Activated CD8-positive, alpha-beta T cell treated with anti-CD3 and anti-CD28 coated beads, Interleukin-2, amount 10 ng/mL, durations not matched to agents 7 days and 5 days (primary cell): ENCODE results near the gene SLC22A5. TPM values are rescaled to one million over a fixed set of nuclear protein-coding genes. Genes with fewer than 3 reads are reported as not detected.

ENCODE experiments used
- ATAC-seq: fragments of 150-1000 bp; cut with Tn5 transposase; one replicate; pipeline ENCODE4 v1.10.0; 2021; ENCODE audit warnings: moderate library complexity
- CTCF ChIA-PET: fragments of 350-600 bp; sonication (Branson Sonifier 250); formaldehyde crosslinking; loops from one replicate; lab custom pipeline; 2021; ENCODE audit warnings: antibody characterized with exemption; lab: Charles Lee
- POLR2A ChIA-PET: fragments of 350-600 bp; sonication (Branson Sonifier 250); formaldehyde crosslinking; loops from one replicate; lab custom pipeline; 2021; ENCODE audit warnings: antibody characterized with exemption; lab: Charles Lee
- DNase-seq: peaks from one replicate; pipeline ENCODE4 v3.0.0-alpha.2; 2020
- H3K27ac Mint-ChIP-seq: one replicate; pipeline ENCODE4 v1.8.0; 2021; ENCODE audit warnings: mild to moderate bottlenecking, mixed read lengths
- H3K27me3 Mint-ChIP-seq: one replicate; pipeline ENCODE4 v1.8.0; 2021; ENCODE audit warnings: low read depth, mixed read lengths
- H3K36me3 Mint-ChIP-seq: one replicate; pipeline ENCODE4 v1.8.0; 2021; ENCODE audit warnings: low read depth, mixed read lengths
- H3K4me1 Mint-ChIP-seq: one replicate; pipeline ENCODE4 v1.8.0; 2021; ENCODE audit warnings: low read depth, mixed read lengths
- H3K4me3 Mint-ChIP-seq: one replicate; pipeline ENCODE4 v1.8.0; 2021; ENCODE audit warnings: mild to moderate bottlenecking, mixed read lengths
- H3K9me3 Mint-ChIP-seq: one replicate; pipeline ENCODE4 v1.8.0; 2022; ENCODE audit warnings: mixed read lengths; ENCODE audit not compliant: insufficient read depth
- total RNA-seq, 2 experiments: library from RNA; stranded (reverse); gene quantifications; one replicate each; pipeline ENCODE4 v1.2.3, GENCODE V29; 2021

SLC22A5 gene
- total RNA-seq, 2 experiments from 2014 or later: 2.2 to 3.5 TPM

DNA sequence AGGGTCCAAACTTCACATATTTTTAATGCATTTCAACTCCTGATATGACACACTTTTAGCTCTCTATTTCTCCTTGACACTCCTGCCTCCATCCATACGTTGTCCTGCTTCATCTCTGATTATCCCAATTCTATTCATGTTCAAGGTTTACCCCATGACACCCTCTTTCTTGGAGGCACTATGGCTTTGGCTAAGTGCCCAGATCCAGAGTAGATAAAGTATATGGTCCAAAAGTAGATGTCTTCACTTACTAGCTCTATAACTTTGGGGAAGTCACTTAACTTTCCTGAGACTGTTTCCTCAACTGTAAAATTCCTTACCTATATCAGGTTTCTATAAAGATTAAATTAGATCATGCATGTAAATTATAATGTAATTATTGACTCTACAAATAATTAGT lies 36.1 kb downstream of the SLC22A5 start:
- Mint-ChIP-seq H3K36me3 (peaks cover 43% of the 10 kb centered on the region), H3K27me3 (peaks cover 4% of the 10 kb centered on the region), H3K27ac (no peak overlapping the region), H3K4me1 (peaks cover 34% of the 10 kb centered on the region), H3K9me3 (peaks cover 5% of the 10 kb centered on the region), H3K4me3 (no peak overlapping the region)
- DNase-seq: no peak
- CTCF ChIA-PET: interaction anchor here (0.9 to 2.9 kb wide), 9 partner anchors 13 to 122 kb away, joined by 3 to 13 read pairs (median 5); no protein-coding TSS in a partner anchor
- POLR2A ChIA-PET: interaction anchor here (8.6 kb wide), 1 partner anchor 79 kb away, joined by 249 read pairs; the partner anchor contains the start of gene IRF1
- ATAC-seq: no peak

DNA sequence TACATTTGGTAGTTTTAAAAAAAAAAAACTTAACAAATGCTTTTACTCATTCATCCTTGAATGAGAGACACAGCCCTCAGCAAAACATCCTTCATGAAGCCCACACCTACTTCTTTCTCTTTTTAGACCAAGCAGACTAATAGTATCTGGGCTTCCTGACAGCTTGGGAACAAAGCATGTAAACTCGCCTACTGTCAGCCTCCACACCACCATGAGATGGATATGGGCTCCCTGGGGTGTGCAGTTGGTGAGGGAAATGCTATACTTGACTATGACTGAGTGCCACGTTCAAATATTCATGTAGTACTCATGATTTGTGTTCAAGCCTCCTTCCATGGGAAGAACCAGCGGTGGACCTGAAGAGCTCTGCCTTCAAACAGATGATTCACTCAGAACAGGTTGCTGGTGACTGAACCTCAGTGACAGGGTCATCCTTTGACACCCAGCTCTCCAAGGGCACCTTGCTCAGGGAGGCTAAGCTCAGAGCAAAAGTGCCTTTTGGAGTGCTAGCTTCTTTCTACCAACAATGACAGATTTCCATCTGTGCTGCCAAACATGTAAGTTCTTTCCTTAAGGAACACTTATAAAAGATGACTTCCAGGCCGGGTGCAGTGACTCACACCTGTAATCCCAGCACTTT lies 36.8 kb downstream of the SLC22A5 start:
- H3K4me3 Mint-ChIP-seq: no peak overlapping the region
- peaks cover 29% of the 10 kb centered on the region for H3K4me1 Mint-ChIP-seq
- no peak overlapping the region for H3K27ac Mint-ChIP-seq

DNA sequence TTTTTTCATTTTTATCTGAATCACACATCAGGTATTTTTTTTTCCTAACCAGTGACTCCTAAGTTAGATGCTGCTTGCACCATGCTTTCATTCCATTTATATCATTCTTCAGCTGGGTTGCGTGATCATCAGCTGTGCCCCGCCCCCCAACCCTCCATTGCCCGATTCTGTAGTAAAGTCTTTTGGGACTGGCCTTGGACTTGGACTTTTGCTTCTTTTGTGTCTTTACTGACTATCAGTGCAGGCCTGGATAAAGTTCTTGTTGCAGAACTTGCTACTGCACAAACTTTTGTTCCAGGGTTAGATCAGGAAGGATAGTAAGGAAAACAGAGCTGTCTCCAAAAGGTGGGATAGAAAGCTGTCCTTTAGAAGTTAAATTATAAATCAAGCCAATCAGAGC lies 38.5 kb downstream of the SLC22A5 start:
- Mint-ChIP-seq H3K27me3 (no peaks in the 10 kb centered on the region), H3K36me3 (peaks cover 45% of the 10 kb centered on the region), H3K9me3 (peaks cover 5% of the 10 kb centered on the region), H3K27ac (no peak overlapping the region), H3K4me1 (peaks cover 34% of the 10 kb centered on the region), H3K4me3 (no peak overlapping the region)
- ChIA-PET POLR2A (interaction anchor here (8.6 kb wide), 1 partner anchor 77 kb away, joined by 249 read pairs; the partner anchor contains the start of gene IRF1), CTCF (interaction anchor here (1.3 to 1.4 kb wide), 2 partner anchors 21 to 93 kb away, joined by 5 read pairs; no protein-coding TSS in a partner anchor)
- DNase-seq (no peak), ATAC-seq (no peak)

More for the DNA sequence above, 36.8 kb downstream of the SLC22A5 start:
- Mint-ChIP-seq H3K36me3 (peaks cover 38% of the 10 kb centered on the region), H3K9me3 (peaks cover 5% of the 10 kb centered on the region), H3K27me3 (no peaks in the 10 kb centered on the region)
- DNase-seq (no peak), ATAC-seq (no peak)
- ChIA-PET CTCF (interaction anchor here (0.9 to 2.9 kb wide), 8 partner anchors 12 to 95 kb away, joined by 3 to 13 read pairs (median 5); no protein-coding TSS in a partner anchor), POLR2A (interaction anchor here (0.6 to 8.6 kb wide), 3 partner anchors 12 to 89 kb away, joined by 3 to 249 read pairs (median 4); partner anchors contain the start of gene IRF1)

DNA sequence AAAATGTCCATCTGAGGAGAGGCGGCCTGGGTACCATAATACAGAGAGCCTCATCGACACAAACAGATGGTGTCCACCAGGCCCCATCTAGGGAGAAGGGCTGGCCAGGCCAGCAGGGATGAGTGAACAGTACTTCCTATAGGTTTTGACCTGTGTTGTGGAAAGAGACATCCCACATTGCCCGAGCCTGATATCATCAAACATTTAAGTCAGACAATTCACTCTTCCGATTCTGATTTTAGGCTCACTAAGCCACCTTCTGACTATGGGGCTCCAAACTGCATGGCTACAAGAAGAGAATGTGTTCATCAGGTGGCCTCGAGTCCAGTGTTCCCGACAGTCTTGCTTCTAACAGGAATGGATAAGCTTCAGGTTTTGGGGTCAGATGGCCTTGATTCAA lies 38.9 kb downstream of the SLC22A5 start:
- no peaks in the 10 kb centered on the region for H3K27me3 Mint-ChIP-seq
- ChIA-PET POLR2A (interaction anchor here (4.2 to 8.6 kb wide), 2 partner anchors 18 to 76 kb away, joined by 82 to 249 read pairs; partner anchors contain the start of gene IRF1), CTCF (interaction anchor here (1.3 to 1.4 kb wide), 2 partner anchors 22 to 93 kb away, joined by 5 read pairs; no protein-coding TSS in a partner anchor)
- peaks cover 5% of the 10 kb centered on the region for H3K9me3 Mint-ChIP-seq
- no peak overlapping the region for H3K4me3 Mint-ChIP-seq
- no peak for ATAC-seq
- no peak for DNase-seq
- peaks cover 39% of the 10 kb centered on the region for H3K4me1 Mint-ChIP-seq
- H3K36me3 Mint-ChIP-seq: peaks cover 50% of the 10 kb centered on the region
- H3K27ac Mint-ChIP-seq: no peak overlapping the region

DNA sequence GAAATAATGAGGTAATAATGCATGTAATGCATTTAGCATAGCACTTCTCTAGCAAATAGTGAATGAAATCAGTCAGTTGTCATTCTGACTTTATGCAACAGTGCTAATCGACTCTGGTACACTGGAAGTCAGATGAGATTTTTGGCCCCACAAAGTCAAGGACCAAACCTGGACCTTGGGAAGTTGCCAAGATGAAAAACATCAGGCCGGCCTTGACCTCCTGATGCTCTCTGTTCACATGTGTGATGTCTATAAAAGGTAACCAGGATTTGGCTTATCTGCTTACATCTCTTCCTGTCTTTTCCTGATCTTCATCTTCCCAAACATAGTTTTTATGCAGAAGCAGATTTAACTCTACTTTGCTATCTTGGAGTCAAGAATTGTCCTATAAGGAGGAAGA lies 39.5 kb downstream of the SLC22A5 start:
- peaks cover 5% of the 10 kb centered on the region for H3K9me3 Mint-ChIP-seq
- H3K4me3 Mint-ChIP-seq: peak overlapping the region; percentile 91

GRCh38 chr5:132410451-132411303 lies 41.2 kb downstream of the SLC22A5 start:
- DNase-seq (peak; percentile 92), ATAC-seq (peak; percentile 86)
- Mint-ChIP-seq H3K27me3 (no peaks in the 10 kb centered on the region), H3K4me1 (peaks cover 58% of the 10 kb centered on the region), H3K27ac (peak overlapping the region; percentile 99), H3K36me3 (peaks cover 61% of the 10 kb centered on the region), H3K9me3 (peaks cover 5% of the 10 kb centered on the region), H3K4me3 (peak overlapping the region; percentile 91)
- CTCF ChIA-PET: interaction anchor here (0.7 to 3.9 kb wide), 22 partner anchors 10 to 116 kb away, joined by 3 to 75 read pairs (median 6); partner anchors contain the start of genes IRF1 and SLC22A5
- POLR2A ChIA-PET: interaction anchor here (0.7 to 8.6 kb wide), 21 partner anchors 10 to 151 kb away, joined by 3 to 249 read pairs (median 4); partner anchors contain the start of genes IRF1 and SLC22A5

More for the DNA sequence above, 39.5 kb downstream of the SLC22A5 start:
- CTCF ChIA-PET: interaction anchor here (1.0 to 3.9 kb wide), 3 partner anchors 12 to 90 kb away, joined by 3 to 75 read pairs (median 5); no protein-coding TSS in a partner anchor
- no peak for DNase-seq
- Mint-ChIP-seq H3K4me1 (peaks cover 43% of the 10 kb centered on the region), H3K36me3 (peaks cover 53% of the 10 kb centered on the region), H3K27ac (peak overlapping the region; percentile 94), H3K27me3 (no peaks in the 10 kb centered on the region)
- POLR2A ChIA-PET: interaction anchor here (1.1 to 8.6 kb wide), 6 partner anchors 12 to 88 kb away, joined by 3 to 249 read pairs (median 62); partner anchors contain the start of gene IRF1
- no peak for ATAC-seq

DNA sequence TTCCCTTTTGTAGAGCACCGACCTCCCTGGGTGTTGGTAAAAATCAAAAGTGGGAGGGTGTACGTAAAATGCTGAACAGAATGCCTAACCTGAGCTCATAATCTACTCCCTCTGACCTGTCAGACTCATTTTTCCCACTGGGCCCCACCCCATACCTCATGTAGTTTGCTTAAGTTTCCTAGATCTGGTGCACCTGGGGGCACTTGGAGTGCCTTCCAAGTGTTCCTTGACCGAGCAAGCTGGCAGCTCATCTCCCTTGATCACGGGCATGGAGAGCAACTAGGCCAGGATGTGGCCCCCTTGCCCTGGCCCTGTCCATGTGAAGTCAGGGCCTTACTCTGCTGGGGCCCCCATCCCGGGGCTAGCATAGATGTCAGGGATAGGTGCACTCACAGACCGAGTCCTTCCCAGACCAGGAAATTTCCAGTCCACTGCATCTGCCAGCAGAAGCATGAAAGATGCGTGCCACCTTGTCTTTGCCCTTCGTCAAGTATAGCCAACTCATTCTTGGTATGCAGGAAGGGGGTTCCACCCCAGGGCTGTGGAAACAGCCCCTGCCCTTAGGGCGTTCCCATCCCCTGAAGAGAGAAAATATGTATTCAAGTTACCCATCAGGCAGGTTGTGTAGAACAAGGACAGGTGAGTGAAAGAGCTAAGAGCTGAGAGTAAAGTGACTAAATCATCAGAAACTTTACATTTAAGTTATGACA lies 41.9 kb downstream of the SLC22A5 start:
- Mint-ChIP-seq H3K4me1 (peaks cover 63% of the 10 kb centered on the region), H3K9me3 (peaks cover 5% of the 10 kb centered on the region), H3K36me3 (peaks cover 62% of the 10 kb centered on the region), H3K27me3 (no peaks in the 10 kb centered on the region), H3K4me3 (peak overlapping the region; percentile 91), H3K27ac (peak overlapping the region; percentile 99)
- ChIA-PET CTCF (interaction anchor here (0.7 to 3.9 kb wide), 20 partner anchors 9 to 115 kb away, joined by 3 to 75 read pairs (median 6); partner anchors contain the start of genes IRF1 and SLC22A5), POLR2A (interaction anchor here (0.7 to 8.6 kb wide), 20 partner anchors 9 to 150 kb away, joined by 3 to 249 read pairs (median 4); partner anchors contain the start of genes IRF1 and SLC22A5)
- ATAC-seq (peak; percentile 50), DNase-seq (peak; percentile 49)

DNA sequence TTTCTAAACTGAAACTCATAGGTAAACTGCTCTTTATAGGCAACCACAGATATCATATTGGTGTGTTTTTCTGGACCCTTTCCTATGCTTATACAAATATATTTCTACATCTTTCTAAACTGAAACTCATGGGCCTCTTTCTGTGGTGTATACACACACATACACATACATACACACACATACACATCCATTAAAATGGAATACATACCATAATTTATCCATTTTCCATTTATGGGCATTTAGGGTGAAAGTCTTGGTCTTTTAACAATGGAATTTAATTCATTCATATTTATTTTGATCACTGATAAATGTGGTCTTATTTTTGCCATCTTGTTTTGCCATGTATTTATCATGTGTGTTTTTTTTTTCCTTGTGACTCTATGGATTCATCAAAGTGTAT lies 44.1 kb downstream of the SLC22A5 start:
- Mint-ChIP-seq H3K9me3 (no peaks in the 10 kb centered on the region), H3K27me3 (no peaks in the 10 kb centered on the region), H3K36me3 (peaks cover 68% of the 10 kb centered on the region), H3K4me1 (peaks cover 67% of the 10 kb centered on the region), H3K27ac (peak overlapping the region; percentile 99), H3K4me3 (peak overlapping the region; percentile 91)
- no peak for ATAC-seq
- DNase-seq: no peak
- POLR2A ChIA-PET: interaction anchor here (1.0 to 6.2 kb wide), 5 partner anchors 12 to 82 kb away, joined by 4 to 93 read pairs (median 36); partner anchors contain the start of gene IRF1
- CTCF ChIA-PET: interaction anchor here (1.0 to 2.3 kb wide), 4 partner anchors 45 to 77 kb away, joined by 3 to 7 read pairs (median 4); partner anchors contain the start of gene IRF1

DNA sequence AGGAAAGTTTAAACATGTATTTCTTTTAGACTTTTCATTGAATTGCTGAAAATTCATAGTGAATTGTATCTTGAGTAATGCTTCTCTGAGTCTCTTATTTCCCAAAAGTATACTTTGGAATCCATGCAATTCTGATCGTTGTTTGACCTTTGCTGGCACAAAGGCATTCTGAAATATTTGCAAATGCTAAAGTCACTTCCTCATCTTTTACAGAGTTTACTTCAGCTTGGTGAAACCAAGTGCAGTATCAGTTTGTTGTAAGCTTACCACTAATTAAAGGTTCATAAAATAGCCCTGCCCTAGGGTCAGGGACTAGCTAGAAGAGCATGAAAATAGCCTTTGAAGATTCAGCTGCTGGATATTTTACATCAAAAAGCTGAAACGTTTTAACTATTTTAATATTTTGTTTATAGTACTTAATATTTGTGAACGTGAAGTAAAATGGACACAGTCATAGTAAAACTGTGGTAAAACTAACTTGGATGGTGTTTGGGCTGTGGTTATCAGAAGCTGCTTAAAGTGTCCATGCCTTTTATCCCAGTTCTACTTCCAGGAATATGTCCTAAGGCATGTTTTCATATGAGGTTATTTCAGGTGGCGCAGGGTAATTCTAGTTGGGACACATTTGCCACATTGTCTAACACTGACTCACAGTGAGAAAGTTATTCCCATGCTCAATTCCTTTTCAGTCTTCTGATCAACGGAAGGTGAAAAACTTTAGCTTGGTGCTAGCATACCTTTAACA lies 45.3 kb downstream of the SLC22A5 start:
- DNase-seq: no peak
- H3K4me1 Mint-ChIP-seq: peaks cover 68% of the 10 kb centered on the region
- H3K27ac Mint-ChIP-seq: peak overlapping the region; percentile 63
- POLR2A ChIA-PET: interaction anchor here (1.0 to 6.2 kb wide), 9 partner anchors 11 to 83 kb away, joined by 3 to 93 read pairs (median 7); partner anchors contain the start of gene IRF1
- CTCF ChIA-PET: interaction anchor here (0.8 to 2.7 kb wide), 11 partner anchors 28 to 91 kb away, joined by 3 to 18 read pairs (median 5); partner anchors contain the start of gene IRF1
- H3K27me3 Mint-ChIP-seq: no peaks in the 10 kb centered on the region
- H3K36me3 Mint-ChIP-seq: peaks cover 69% of the 10 kb centered on the region
- no peaks in the 10 kb centered on the region for H3K9me3 Mint-ChIP-seq
- ATAC-seq: no peak
- H3K4me3 Mint-ChIP-seq: peak overlapping the region; percentile 91
